Left ventricle myocardium superior (tissue), 1 donor: ENCODE results near the gene TGFB1I1. TPM values are rescaled to one million over a fixed set of nuclear protein-coding genes. Genes with fewer than 3 reads are reported as not detected.
"Not testable (repeated sequence)": the region's sequence is repeated elsewhere in the genome, so short reads cannot be mapped to it uniquely, and the experiment has no call there.

Source experiments
- ATAC-seq: fragments of 200-7000 bp; cut with Tn5 transposase; one replicate; pipeline ENCODE4 v1.9.1; 2020; ENCODE audit warnings: mild to moderate bottlenecking, moderate library complexity
- DNase-seq: peaks from one replicate; pipeline ENCODE4 v3.0.0-alpha.2; 2020
- intact Hi-C: fragments of 100-400 bp; cut with micrococcal nuclease; formaldehyde crosslinking; loops from one replicate; pipeline ENCODE4 v1.11.0; 2022
- total RNA-seq: library from RNA; stranded (reverse); fragmentation: NEBNext Ultra II Directional; extraction: Animal tissue kit (Norgen Biotek cat#: 25700); gene quantifications from one replicate; pipeline ENCODE4 v1.2.1, GENCODE V29; 2021
- donor health status: DM: no; HTN: yes; CAD: no; lungs with severe emphysema.

Gene TGFB1I1
- total RNA-seq, 1 donor from 2014 or later: 13.6 TPM

- not testable (repeated sequence) for DNase-seq, ATAC-seq
- intact Hi-C loops: loop anchor here (10.0 kb wide), 1 partner anchor 461 kb away; the partner anchor contains the start of gene HSD3B7
Measured at GRCh38 chr16:31445931-31446330, 26.0 kb upstream of the TGFB1I1 start.

- intact Hi-C loops: no loop called here
- DNase-seq: no peak
- ATAC-seq: no peak
Measured at GRCh38 chr16:31451201-31451600, 20.8 kb upstream of the TGFB1I1 start.

GRCh38 chr16:31451681-31452351, 20.1 kb upstream of the TGFB1I1 start:
- intact Hi-C loops: no loop called here
- peak; percentile 62 for DNase-seq
- ATAC-seq: peak; percentile 72

- peak; percentile 46 for ATAC-seq
- no peak for DNase-seq
- intact Hi-C loops: no loop called here
Measured at GRCh38 chr16:31452631-31453106, 19.3 kb upstream of the TGFB1I1 start.

- ATAC-seq: peak; percentile 10
- peak; percentile 43 for DNase-seq
- intact Hi-C loops: no loop called here
Measured at GRCh38 chr16:31453255-31454204, 18.4 kb upstream of the TGFB1I1 start.

- DNase-seq: no peak
Measured at GRCh38 chr16:31455601-31456314, 16.2 kb upstream of the TGFB1I1 start.

GRCh38 chr16:31456988-31457360, 15.0 kb upstream of the TGFB1I1 start:
- ATAC-seq (no peak), DNase-seq (no peak)
- intact Hi-C loops: no loop called here

More at GRCh38 chr16:31455601-31456314, 16.2 kb upstream of the TGFB1I1 start:
- intact Hi-C loops: no loop called here
- no peak for ATAC-seq

- peak; percentile 0 for ATAC-seq
- peak; percentile 75 for DNase-seq
- intact Hi-C loops: no loop called here
Measured at GRCh38 chr16:31458073-31458843, 13.7 kb upstream of the TGFB1I1 start.

GRCh38 chr16:31458844-31459686, 12.9 kb upstream of the TGFB1I1 start, which contains the start of gene ARMC5:
Gene ARMC5, plus strand, starts transcription at chr16:31459501. Its CDS starts 24 bp downstream, at chr16:31459525.
- DNase-seq: peak; percentile 98
- ATAC-seq: peak; percentile 87
- intact Hi-C loops: no loop called here

GRCh38 chr16:31459687-31460581, 12.0 kb upstream of the TGFB1I1 start:
- DNase-seq (peak; percentile 100), ATAC-seq (peak; percentile 88)
- intact Hi-C loops: loop anchor here (10.0 kb wide), 1 partner anchor 415 kb away; the partner anchor contains the start of gene ZNF267

- intact Hi-C loops: loop anchor here (10.0 kb wide), 1 partner anchor 414 kb away; the partner anchor contains the start of gene ZNF267
- ATAC-seq (no peak), DNase-seq (no peak)
Measured at GRCh38 chr16:31460582-31461002, 11.4 kb upstream of the TGFB1I1 start.

GRCh38 chr16:31461201-31461920, 10.6 kb upstream of the TGFB1I1 start:
- ATAC-seq (no peak), DNase-seq (no peak)
- intact Hi-C loops: loop anchor here (10.0 kb wide), 1 partner anchor 413 kb away; the partner anchor contains the start of gene ZNF267

GRCh38 chr16:31461921-31462804, 9.8 kb upstream of the TGFB1I1 start:
- DNase-seq (no peak), ATAC-seq (no peak)
- intact Hi-C loops: loop anchor here (10.0 kb wide), 1 partner anchor 413 kb away; the partner anchor contains the start of gene ZNF267

- DNase-seq (no peak), ATAC-seq (no peak)
- intact Hi-C loops: loop anchor here (10.0 kb wide), 1 partner anchor 410 kb away; the partner anchor contains the start of gene ZNF267
Measured at GRCh38 chr16:31464348-31464769, 7.6 kb upstream of the TGFB1I1 start.
